ENCODE results near the gene WWOX. TPM values are rescaled to one million over a fixed set of nuclear protein-coding genes. Genes with fewer than 3 reads are reported as not detected.

Gene WWOX
- total and polyA plus RNA-seq, 7 donors: 7.1 to 46.8 (median 16.1) TPM

GRCh38 chr16:79261481-79261940 lies 1162.1 kb downstream of the WWOX start:
- no peak for DNase-seq
- H3K36me3 ChIP-seq: no peaks in the 10 kb centered on the region

GRCh38 chr16:79261944-79262552 lies 1162.6 kb downstream of the WWOX start:
- Histone ChIP-seq H3K4me1 (no peaks in the 10 kb centered on the region), H3K9me3 (no peaks in the 10 kb centered on the region), H3K27ac (no peak overlapping the region), H3K27me3 (no peaks in the 10 kb centered on the region), H3K36me3 (no peaks in the 10 kb centered on the region), H3K4me3 (no peak overlapping the region)
- DNase-seq: no peak
- no peak for TF ChIP-seq POLR2AphosphoS5 (IDR thresholded peaks at IDR 0.05)
- no peak for TF ChIP-seq CTCF (IDR thresholded peaks at IDR 0.05)
- TF ChIP-seq POLR2A (IDR thresholded peaks at IDR 0.05): no peak
- TF ChIP-seq EP300 (IDR thresholded peaks at IDR 0.05): no peak
- WGBS, 2 donors: 86 to 87% methylated on average over 7 of the region's 7 CpGs
- intact Hi-C loops (cut with DNase I): no loop called here

More at GRCh38 chr16:79261481-79261940, 1162.1 kb downstream of the WWOX start:
- TF ChIP-seq POLR2A (IDR thresholded peaks at IDR 0.05) (no peak), EP300 (IDR thresholded peaks at IDR 0.05) (no peak), POLR2AphosphoS5 (IDR thresholded peaks at IDR 0.05) (no peak), CTCF (IDR thresholded peaks at IDR 0.05) (no peak)
- 16 to 44% methylated on average over 5 of the region's 5 CpGs for WGBS, 2 donors
- Histone ChIP-seq H3K4me1 (no peaks in the 10 kb centered on the region), H3K27me3 (no peaks in the 10 kb centered on the region), H3K9me3 (no peaks in the 10 kb centered on the region), H3K27ac (no peak overlapping the region), H3K4me3 (no peak overlapping the region)
- intact Hi-C loops (cut with DNase I): no loop called here

Small RNA genes within 50 kb of the gene (small RNA-seq; reads per million reads assigned to genes)
- gene AC027279.3: 0 reads per million in 3 donors

Other genes with a start within 250 kb of the WWOX start
- gene CLEC3A, start 77.1 kb upstream of the WWOX start, total RNA-seq: not detected
- gene CLEC3A, start 77.1 kb upstream of the WWOX start, polyA plus RNA-seq: not detected